ENCODE data around the gene PDE6H.

GRCh38 chr12:14936224-14936861, 36.5 kb upstream of the PDE6H start:
- TF ChIP-seq CTCF (IDR thresholded peaks at IDR 0.05) (peak in 7 of 12 donors; percentile 4 to 36 (median 25)), POLR2A (IDR thresholded peaks at IDR 0.05) (no peak)

Data from heart left ventricle (tissue), 13 donors.